OCI-LY7 (cell line): Measurements from ENCODE around the gene TBC1D5. TPM values are rescaled to one million over a fixed set of nuclear protein-coding genes. Genes with fewer than 3 reads are reported as not detected.

ENCODE experiments used
- BruUV-seq: library from RNA; stranded (reverse); fragments of 400-500 nt; replicated peaks from 2 replicates; lab custom pipeline; 2021; lab: Mats Ljungman, UMichigan
- CTCF ChIA-PET: fragments of 300-600 bp; sonication (Branson Sonifier 250); formaldehyde crosslinking; loops from one replicate; lab custom pipeline; 2022; ENCODE audit warnings: antibody characterized with exemption; ENCODE audit not compliant: unreplicated experiment; lab: Charles Lee
- POLR2A ChIA-PET: fragments of 300-600 bp; sonication (Branson Sonifier 250); formaldehyde crosslinking; loops from one replicate; lab custom pipeline; 2022; ENCODE audit warnings: antibody characterized with exemption; lab: Charles Lee
- DNase-seq: peaks from one replicate; pipeline ENCODE4 v3.0.0-alpha.2; 2015; ENCODE audit warnings: low spot score
- H2AFZ ChIP-seq: fragments of 200-600 bp; sonication (generic), shearing (Covaris generic); 2 replicates; pipeline ENCODE4 v1.6.1; 2014; ENCODE audit warnings: mild to moderate bottlenecking, antibody characterized with exemption, low read length, moderate library complexity
- H3K27ac ChIP-seq: fragments of 200-600 bp; sonication (generic); 2 replicates; pipeline ENCODE4 v1.5.1; 2014; ENCODE audit warnings: mixed run types, low read depth, mild to moderate bottlenecking, moderate library complexity, low read length, inconsistent platforms; ENCODE audit not compliant: poor library complexity, severe bottlenecking
- H3K36me3 ChIP-seq: fragments of 200-600 bp; sonication (generic); 2 replicates; pipeline ENCODE4 v1.6.1; 2014; ENCODE audit warnings: mild to moderate bottlenecking, antibody characterized with exemption, low read length, moderate library complexity, mixed read lengths; ENCODE audit not compliant: insufficient read depth
- H3K4me1 ChIP-seq: fragments of 200-600 bp; sonication (generic); 2 replicates; pipeline ENCODE4 v1.5.1; 2014; ENCODE audit warnings: mild to moderate bottlenecking, low read length; ENCODE audit not compliant: insufficient read depth, poor library complexity, severe bottlenecking
- H3K4me2 ChIP-seq: fragments of 200-600 bp; sonication (generic); 2 replicates; pipeline ENCODE4 v1.6.1; 2014; ENCODE audit warnings: mild to moderate bottlenecking, low read length
- H3K4me3 ChIP-seq: fragments of 200-600 bp; sonication (generic); 2 replicates; pipeline ENCODE4 v1.5.1; 2014; ENCODE audit warnings: mild to moderate bottlenecking, low read depth, low read length; ENCODE audit not compliant: poor library complexity, severe bottlenecking
- H3K79me2 ChIP-seq: fragments of 200-600 bp; sonication (generic); 2 replicates; pipeline ENCODE4 v1.6.1; 2016; ENCODE audit warnings: low read depth, mild to moderate bottlenecking, low read length, moderate library complexity, mixed read lengths; ENCODE audit not compliant: insufficient read depth
- H3K9me2 ChIP-seq: fragments of 200-600 bp; sonication (generic); 2 replicates; pipeline ENCODE4 v1.6.1; 2016; ENCODE audit warnings: mild to moderate bottlenecking, low read length, mixed read lengths; ENCODE audit not compliant: insufficient read depth
- H3K9me3 ChIP-seq: fragments of 200-600 bp; sonication (generic); 2 replicates; pipeline ENCODE4 v1.6.1; 2014; ENCODE audit warnings: mild to moderate bottlenecking, mixed run types, low read length, mixed read lengths
- H4K20me1 ChIP-seq: fragments of 200-600 bp; sonication (generic); 2 replicates; pipeline ENCODE4 v1.6.1; 2014; ENCODE audit warnings: mild to moderate bottlenecking, antibody characterized with exemption, low read length, moderate library complexity, mixed read lengths; ENCODE audit not compliant: insufficient read depth
- EZH2phosphoT487 ChIP-seq: fragments of 200-600 bp; sonication (generic); IDR thresholded peaks from 2 replicates; pipeline ENCODE4 v1.6.1; 2018; ENCODE audit warnings: low read depth, borderline replicate concordance, mild to moderate bottlenecking, mixed run types, antibody characterized with exemption, low read length, moderate library complexity, mixed read lengths
- intact Hi-C: fragments of 100-400 bp; cut with micrococcal nuclease; formaldehyde crosslinking; loops from one replicate; pipeline ENCODE4 v1.10.0; 2022; ENCODE audit not compliant: unreplicated experiment
- total RNA-seq, 2 experiments: library from RNA; depleted of rRNA in 1 of 2; stranded (reverse); fragments of >200 nt in 1 of 2; shearing (Covaris generic) in 1 of 2; gene quantifications; 2 replicates each; pipeline ENCODE4 v1.2.3, GENCODE V29; 2014 to 2022
- TF ChIP-seq, protein P1 (sequence below): fragments of 200-600 bp; sonication (generic); conservative IDR thresholded peaks from 2 replicates; pipeline ENCODE4 v1.5.1; 2014; ENCODE audit warnings: mild to moderate bottlenecking, antibody characterized with exemption, low read length, moderate library complexity, mixed read lengths

Gene TBC1D5
- total RNA-seq, 2 experiments from 2014 or later = 78.5 to 82.4 TPM

GRCh38 chr3:17481116-17481515 is 261.3 kb downstream of the TBC1D5 start:
- Histone ChIP-seq H3K4me1 (no peaks in the 10 kb centered on the region), H3K36me3 (peaks cover 12% of the 10 kb centered on the region), H3K9me2 (no peaks in the 10 kb centered on the region), H2AFZ (no peak overlapping the region), H3K9me3 (no peaks in the 10 kb centered on the region; the same call in 1 of the 2 replicates), H3K4me2 (no peak overlapping the region), H3K27ac (no peak overlapping the region), H3K4me3 (no peak overlapping the region), H4K20me1 (no peaks in the 10 kb centered on the region), H3K79me2 (no peaks in the 10 kb centered on the region)
- no peak for DNase-seq
- CTCF ChIA-PET = no interaction called here
- no TSS peak for BruUV-seq
- intact Hi-C loops = no loop called here
- no peak for TF ChIP-seq EZH2phosphoT487
- TF ChIP-seq, protein P1, sequence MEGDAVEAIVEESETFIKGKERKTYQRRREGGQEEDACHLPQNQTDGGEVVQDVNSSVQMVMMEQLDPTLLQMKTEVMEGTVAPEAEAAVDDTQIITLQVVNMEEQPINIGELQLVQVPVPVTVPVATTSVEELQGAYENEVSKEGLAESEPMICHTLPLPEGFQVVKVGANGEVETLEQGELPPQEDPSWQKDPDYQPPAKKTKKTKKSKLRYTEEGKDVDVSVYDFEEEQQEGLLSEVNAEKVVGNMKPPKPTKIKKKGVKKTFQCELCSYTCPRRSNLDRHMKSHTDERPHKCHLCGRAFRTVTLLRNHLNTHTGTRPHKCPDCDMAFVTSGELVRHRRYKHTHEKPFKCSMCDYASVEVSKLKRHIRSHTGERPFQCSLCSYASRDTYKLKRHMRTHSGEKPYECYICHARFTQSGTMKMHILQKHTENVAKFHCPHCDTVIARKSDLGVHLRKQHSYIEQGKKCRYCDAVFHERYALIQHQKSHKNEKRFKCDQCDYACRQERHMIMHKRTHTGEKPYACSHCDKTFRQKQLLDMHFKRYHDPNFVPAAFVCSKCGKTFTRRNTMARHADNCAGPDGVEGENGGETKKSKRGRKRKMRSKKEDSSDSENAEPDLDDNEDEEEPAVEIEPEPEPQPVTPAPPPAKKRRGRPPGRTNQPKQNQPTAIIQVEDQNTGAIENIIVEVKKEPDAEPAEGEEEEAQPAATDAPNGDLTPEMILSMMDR = no peak
- POLR2A ChIA-PET = interaction anchor here (0.8 to 1.0 kb wide), 3 partner anchors 14 to 57 kb away, joined by 3 to 4 read pairs (median 3); no protein-coding TSS in a partner anchor

DNA sequence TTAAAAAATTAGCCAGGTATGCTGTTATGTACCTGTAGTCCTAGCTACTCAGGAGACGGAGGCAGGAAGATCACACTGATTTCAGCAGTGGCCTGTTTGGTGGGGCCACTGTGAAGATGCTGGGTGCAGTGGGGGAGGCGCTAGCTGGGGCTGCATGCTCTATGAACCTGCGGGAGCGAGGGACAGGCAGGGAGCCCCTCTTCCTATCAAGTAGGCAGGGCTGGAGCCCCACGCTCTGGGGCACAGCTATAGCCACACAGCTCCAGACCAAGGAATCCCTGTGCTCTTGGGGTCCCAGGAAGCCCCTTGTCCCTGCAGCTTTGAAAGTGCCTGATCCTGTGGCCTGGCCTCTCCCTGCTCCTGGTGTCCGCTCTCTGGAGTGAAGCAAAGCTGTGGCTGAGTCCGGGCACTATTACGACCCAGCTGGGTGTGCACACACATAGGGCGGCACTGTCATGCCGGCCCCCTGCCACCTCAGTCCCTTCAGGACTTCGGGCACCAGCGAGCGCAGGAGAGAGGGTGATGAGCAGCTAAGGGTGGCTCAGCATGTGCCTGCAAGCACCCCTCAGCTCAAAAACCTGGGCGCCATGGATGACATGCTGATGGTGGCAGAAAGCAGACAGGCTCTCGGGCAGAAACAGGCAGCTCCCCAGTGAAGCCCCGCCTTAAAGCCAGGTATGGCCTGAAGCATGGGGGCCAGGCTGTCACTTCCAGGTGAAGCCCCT is 262.6 kb downstream of the TBC1D5 start:
- Histone ChIP-seq H3K36me3 (peaks cover 12% of the 10 kb centered on the region), H3K4me3 (no peak overlapping the region), H3K79me2 (no peaks in the 10 kb centered on the region), H3K9me2 (no peaks in the 10 kb centered on the region), H4K20me1 (no peaks in the 10 kb centered on the region), H3K9me3 (no peaks in the 10 kb centered on the region; the same call in 1 of the 2 replicates), H3K4me1 (no peaks in the 10 kb centered on the region), H3K4me2 (no peak overlapping the region), H2AFZ (no peak overlapping the region), H3K27ac (no peak overlapping the region)
- ChIA-PET CTCF (no interaction called here), POLR2A (interaction anchor here (1.0 kb wide), 1 partner anchor 18 kb away, joined by 3 read pairs; no protein-coding TSS in a partner anchor)
- intact Hi-C loops = no loop called here
- TF ChIP-seq, protein P1 = no peak
- TF ChIP-seq EZH2phosphoT487 = no peak
- no TSS peak for BruUV-seq
- DNase-seq = no peak

DNA sequence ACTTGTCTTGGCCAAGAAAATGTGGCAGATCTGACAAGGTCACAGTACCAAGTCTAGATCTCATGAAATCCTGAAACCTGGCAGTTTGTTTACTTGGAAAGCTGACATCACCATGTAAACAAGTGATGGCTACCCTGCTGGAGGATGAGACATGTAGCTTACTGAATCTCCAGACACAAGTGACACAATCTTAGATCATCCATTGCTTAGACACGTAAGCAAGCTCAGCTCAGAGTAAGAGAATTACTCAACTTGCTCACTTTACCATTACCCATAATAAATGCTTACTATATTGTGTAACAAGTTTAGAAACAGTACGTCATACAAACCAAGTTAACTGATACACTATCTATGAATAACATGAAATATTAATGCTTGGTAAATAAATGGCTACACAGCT is 263.8 kb downstream of the TBC1D5 start:
- no peaks in the 10 kb centered on the region for H3K9me2 ChIP-seq
- no TSS peak for BruUV-seq
- H2AFZ ChIP-seq = no peak overlapping the region
- POLR2A ChIA-PET = interaction anchor here (0.8 to 1.7 kb wide), 3 partner anchors 9 to 150 kb away, joined by 3 to 8 read pairs (median 3); no protein-coding TSS in a partner anchor
- H3K79me2 ChIP-seq = no peaks in the 10 kb centered on the region
- no peak overlapping the region for H3K4me2 ChIP-seq
- H3K27ac ChIP-seq = no peak overlapping the region
- no peaks in the 10 kb centered on the region for H4K20me1 ChIP-seq
- intact Hi-C loops = no loop called here
- H3K4me3 ChIP-seq = no peak overlapping the region
- H3K4me1 ChIP-seq = no peaks in the 10 kb centered on the region
- DNase-seq = no peak
- TF ChIP-seq, protein P1 = no peak
- TF ChIP-seq EZH2phosphoT487 = no peak
- CTCF ChIA-PET = no interaction called here
- no peaks in the 10 kb centered on the region; the same call in 1 of the 2 replicates for H3K9me3 ChIP-seq
- H3K36me3 ChIP-seq = peaks cover 12% of the 10 kb centered on the region
